Glomerular visceral epithelial cell (primary cell): ENCODE results near the gene HAND2.

Experiments
- DNase-seq: peaks from one replicate; pipeline ENCODE4 v3.0.0-alpha.2; 2016; ENCODE audit errors: extremely low spot score

The HAND2 gene

GRCh38 chr4:173477016-173477415 lies 53.0 kb downstream of the HAND2 start:
- no peak for DNase-seq
